HEK293T (cell line): ENCODE results near the gene FAM20C.

Experiments
- ARNT ChIP-seq: fragments of 450-650 bp; IDR thresholded peaks from 2 replicates; pipeline ENCODE4 v1.6.1; 2017; ENCODE audit warnings: mild to moderate bottlenecking
- BHLHE40 ChIP-seq: fragments of 450-650 bp; IDR thresholded peaks from 2 replicates; pipeline ENCODE4 v1.6.1; 2016; ENCODE audit warnings: mild to moderate bottlenecking, moderate library complexity, borderline replicate concordance
- FOXK2 ChIP-seq: fragments of 450-650 bp; IDR thresholded peaks from 2 replicates; pipeline ENCODE4 v1.6.1; 2016; ENCODE audit warnings: mild to moderate bottlenecking
- FOXM1 ChIP-seq: fragments of 450-650 bp; IDR thresholded peaks from 2 replicates; pipeline ENCODE4 v1.6.1; 2017; ENCODE audit warnings: mild to moderate bottlenecking, borderline replicate concordance
- LEF1 ChIP-seq: fragments of 450-650 bp; IDR thresholded peaks from 2 replicates; pipeline ENCODE4 v1.6.1; 2017; ENCODE audit warnings: mild to moderate bottlenecking, borderline replicate concordance
- SP1 ChIP-seq: fragments of 450-650 bp; IDR thresholded peaks from 2 replicates; pipeline ENCODE4 v1.6.1; 2017
- SUZ12 ChIP-seq: fragments of 450-650 bp; IDR thresholded peaks from 2 replicates; pipeline ENCODE4 v1.6.1; 2016; ENCODE audit warnings: mild to moderate bottlenecking

DNA sequence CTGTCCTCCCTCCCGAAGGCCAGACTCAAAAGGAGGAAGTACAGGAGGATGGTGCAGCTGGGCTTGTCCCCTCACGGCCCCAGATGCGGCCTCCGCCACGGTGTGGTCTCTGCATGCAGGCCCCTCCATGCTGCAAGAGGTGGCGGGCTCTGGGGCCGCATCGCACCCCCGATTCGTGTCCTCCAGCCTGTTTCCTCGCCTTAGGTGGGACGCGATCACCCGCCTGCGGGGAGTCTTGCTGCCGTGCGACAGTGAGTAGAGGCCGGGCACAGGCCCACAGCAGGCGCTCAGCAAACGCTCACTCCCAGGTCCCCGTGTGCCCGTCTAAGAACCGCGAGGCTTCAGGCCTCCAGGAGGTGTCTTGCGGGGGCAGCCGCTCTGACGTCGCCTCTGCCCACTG, 13.9 kb upstream of the FAM20C start:
- no peak for TF ChIP-seq SUZ12
- no peak for TF ChIP-seq ARNT
- no peak for TF ChIP-seq FOXM1
- no peak for TF ChIP-seq SP1
- no peak for TF ChIP-seq FOXK2
- TF ChIP-seq LEF1, result no peak
- TF ChIP-seq BHLHE40, result no peak
